K562 (cell line): ENCODE data around the gene RHOBTB3. TPM values are rescaled to one million over a fixed set of nuclear protein-coding genes. Genes with fewer than 3 reads are reported as not detected.

ENCODE experiments used
- ATF3 ChIP-seq, 2 experiments: fragments of 450-650 bp in 1 of 2; sonication (generic) in 1 of 2; formaldehyde crosslinking in 1 of 2; IDR thresholded peaks in 1 of 2; conservative IDR thresholded peaks in 1 of 2; 2 replicates each; pipeline versions ENCODE4 v1.6.1 to v1.8.1; 2016 to 2023; ENCODE audit warnings: mild to moderate bottlenecking in 2 of 2, moderate library complexity in 2 of 2, inconsistent platforms in 1 of 2, missing genetic modification reagents in 1 of 2
- BHLHE40 ChIP-seq: IDR thresholded peaks from 2 replicates; pipeline ENCODE4 v1.6.1; 2011; ENCODE audit warnings: low read length, improper control_type of control experiment
- CREB3 ChIP-seq: fragments of 450-650 bp; conservative IDR thresholded peaks from 2 replicates; pipeline ENCODE4 v1.6.1; 2016; ENCODE audit warnings: missing genetic modification characterization, low read depth, mild to moderate bottlenecking, missing compliant biosample characterization, moderate library complexity
- DIDO1 ChIP-seq: fragments of 450-650 bp; IDR thresholded peaks from 2 replicates; pipeline ENCODE4 v1.6.1; 2016; ENCODE audit warnings: low read depth, missing biosample characterization, missing genetic modification characterization
- E2F5 ChIP-seq: sonication (generic); formaldehyde crosslinking; IDR thresholded peaks from 2 replicates; pipeline ENCODE4 v1.8.0; 2022; ENCODE audit warnings: mild to moderate bottlenecking, missing genetic modification reagents
- ELK3 ChIP-seq: fragments of 450-650 bp; formaldehyde crosslinking; IDR thresholded peaks from 2 replicates; pipeline ENCODE4 v1.4.0; 2020; ENCODE audit warnings: mild to moderate bottlenecking
- GMEB1 ChIP-seq: fragments of 250-450 bp; sonication (Bioruptor Pico); IDR thresholded peaks from 2 replicates; pipeline ENCODE4 v1.4.0; 2020; ENCODE audit warnings: mild to moderate bottlenecking
- LEF1 ChIP-seq: fragments of 450-650 bp; IDR thresholded peaks from 2 replicates; pipeline ENCODE4 v1.6.1; 2016; ENCODE audit warnings: mild to moderate bottlenecking
- MEF2A ChIP-seq: IDR thresholded peaks from 2 replicates; pipeline ENCODE4 v1.6.1; 2011; ENCODE audit warnings: low read depth, mild to moderate bottlenecking, low read length, moderate library complexity; ENCODE audit not compliant: control insufficient read depth
- MIER1 ChIP-seq: fragments of 450-650 bp; IDR thresholded peaks from 2 replicates; pipeline ENCODE4 v1.6.1; 2016; ENCODE audit warnings: antibody characterized with exemption, mild to moderate bottlenecking, low read depth
- MYC ChIP-seq, 2 experiments: fragments of 250-450 bp in 1 of 2; sonication (Bioruptor Pico) in 1 of 2; IDR thresholded peaks; 2 replicates each; pipeline versions ENCODE4 v1.5.1 to v1.6.1; 2012 to 2021; ENCODE audit warnings: low read depth in 2 of 2, borderline replicate concordance in 1 of 2, improper control_type of control experiment in 1 of 2, low read length in 1 of 2, mild to moderate bottlenecking in 1 of 2, moderate library complexity in 1 of 2
- MYNN ChIP-seq, 2 experiments: sonication (generic); formaldehyde crosslinking in 1 of 2; IDR thresholded peaks; 2 replicates each; pipeline versions ENCODE4 v1.5.0 to v1.6.1; 2016 to 2020; ENCODE audit warnings: antibody characterized with exemption in 1 of 2, missing genetic modification reagents in 1 of 2
- NFYB ChIP-seq: IDR thresholded peaks from 2 replicates; pipeline ENCODE4 v1.6.1; 2011; ENCODE audit warnings: mild to moderate bottlenecking, moderate library complexity; ENCODE audit not compliant: insufficient read length; ENCODE audit errors: extremely low read depth
- SIN3B ChIP-seq: fragments of 450-650 bp; IDR thresholded peaks from 2 replicates; pipeline ENCODE4 v1.6.1; 2017; ENCODE audit warnings: low read depth, mild to moderate bottlenecking, moderate library complexity
- TCF7L2 ChIP-seq: fragments of 150-350 bp; IDR thresholded peaks from 2 replicates; pipeline ENCODE4 v1.6.1; 2016; ENCODE audit warnings: low read depth, mild to moderate bottlenecking, low read length, moderate library complexity
- TCFL5 ChIP-seq: fragments of 250-450 bp; sonication (Bioruptor Pico); conservative IDR thresholded peaks from 2 replicates; pipeline ENCODE4 v1.6.1; 2021; ENCODE audit warnings: mild to moderate bottlenecking, moderate library complexity, matching md5 sums
- ZBTB7A ChIP-seq: IDR thresholded peaks from 2 replicates; pipeline ENCODE4 v1.6.1; 2011; ENCODE audit warnings: low read depth, mild to moderate bottlenecking, low read length, moderate library complexity, borderline replicate concordance; ENCODE audit not compliant: control insufficient read depth
- ZEB2 ChIP-seq: fragments of 450-650 bp; IDR thresholded peaks from 2 replicates; pipeline ENCODE4 v1.6.1; 2016
- ZNF140 ChIP-seq: fragments of 250-450 bp; sonication (Bioruptor Pico); IDR thresholded peaks from 2 replicates; pipeline ENCODE4 v1.8.0; 2021; ENCODE audit warnings: moderate library complexity, mild to moderate bottlenecking, inconsistent platforms
- ZNF696 ChIP-seq: fragments of 250-450 bp; sonication (Bioruptor Pico); conservative IDR thresholded peaks from 2 replicates; pipeline ENCODE4 v1.4.0; 2020; ENCODE audit warnings: mild to moderate bottlenecking, moderate library complexity
- polyA plus RNA-seq, 8 experiments: library from polyadenylated mRNA; depleted of rRNA in 4 of 8; stranded (reverse) in 5 of 8; unstranded in 3 of 8; fragments of >200 nt; fragmentation: Nextera tagmentation in 2 of 8; fragmentation: Illumina TruSeq in 1 of 8; extraction: Ambion mirVana in 2 of 8; extraction: Trizol in 1 of 8; gene quantifications; 2 replicates each; pipeline versions ENCODE4 v1.2.1 to v1.2.3, GENCODE V29; 2011 to 2014; ENCODE audit warnings: inconsistent platforms in 1 of 8, missing spikeins in 1 of 8
- total RNA-seq, 7 experiments: library from RNA; depleted of rRNA in 6 of 7; stranded (reverse); fragments of >200 nt in 6 of 7; fragmentation: Illumina TruSeq in 2 of 7; extraction: Trizol in 2 of 7; gene quantifications; 2 replicates each; pipeline versions ENCODE4 v1.2.1 to v1.2.3, GENCODE V29; 2011 to 2021; ENCODE audit warnings: low replicate concordance in 1 of 7

The RHOBTB3 gene
- total and polyA plus RNA-seq, 9 of the 15 experiments (the other 6 are each of a cell fraction or from before 2014, with no cell fraction given) = 39.7 to 143 (median 115) TPM

GRCh38 chr5:95723632-95724369 is 7.3 kb upstream of the RHOBTB3 start (continued):
- TF ChIP-seq ZNF140 (no peak), GMEB1 (CRISPR knock-in tag) (no peak), MYNN (IDR thresholded peaks at IDR 0.05) (0 out of 2 replicates have a peak, but pooled peaks have one; percentile 42), MYNN (CRISPR knock-in tag; IDR thresholded peaks at IDR 0.05) (no peak), MIER1 (no peak), BHLHE40 (no peak), ZEB2 (0 out of 2 replicates have a peak, but pooled peaks have one; percentile 18), ZBTB7A (no peak), TCF7L2 (no peak), SIN3B (no peak), ATF3 (IDR thresholded peaks at IDR 0.05) (no peak), ATF3 (CRISPR knock-in tag; conservative IDR thresholded peaks at IDR 0.05) (0 out of 2 replicates have a peak, but pooled peaks have one; percentile 32), TCFL5 (no peak), E2F5 (CRISPR knock-in tag) (no peak), CREB3 (tag) (no peak), MEF2A (no peak), NFYB (no peak), DIDO1 (no peak), ZNF696 (no peak), LEF1 (no peak), ELK3 (CRISPR knock-in tag) (no peak), MYC (IDR thresholded peaks at IDR 0.05; ENCODE audit: low read depth, low read length) (0 out of 2 replicates have a peak, but pooled peaks have one; percentile 21), MYC (CRISPR knock-in tag; IDR thresholded peaks at IDR 0.05; ENCODE audit: borderline replicate concordance, low read depth) (no peak)
